HG03460 (cell line): ENCODE results near the gene APCDD1.
"Not testable (repeated sequence)": the region's sequence is repeated elsewhere in the genome, so short reads cannot be mapped to it uniquely, and the experiment has no call there.

Source experiments
- ATAC-seq: cut with Tn5 transposase; IDR thresholded peaks from one replicate; pipeline ENCODE4 v1.9.1; 2021; ENCODE audit not compliant: unreplicated experiment

APCDD1 gene

GRCh38 chr18:10487154-10487553, 32.7 kb downstream of the APCDD1 start:
- no peak for ATAC-seq

- no peak for ATAC-seq
Observed at GRCh38 chr18:10488017-10488416, 33.6 kb downstream of the APCDD1 start.

GRCh38 chr18:10490401-10491165, 36.1 kb downstream of the APCDD1 start:
- ATAC-seq, result peak; percentile 96

- no peak for ATAC-seq
Observed at GRCh38 chr18:10495936-10496335, 41.5 kb downstream of the APCDD1 start.

GRCh38 chr18:10497206-10497749, 42.8 kb downstream of the APCDD1 start:
- no peak for ATAC-seq

- ATAC-seq, result no peak
Observed at GRCh38 chr18:10499230-10499629, 44.8 kb downstream of the APCDD1 start.

- ATAC-seq, result no peak
Observed at GRCh38 chr18:10500038-10500437, 45.6 kb downstream of the APCDD1 start.

GRCh38 chr18:10504723-10505122, 50.3 kb downstream of the APCDD1 start:
- no peak for ATAC-seq

GRCh38 chr18:10505892-10506291, 51.5 kb downstream of the APCDD1 start:
- ATAC-seq, result not testable (repeated sequence)

- no peak for ATAC-seq
Observed at GRCh38 chr18:10508591-10508990, 54.2 kb downstream of the APCDD1 start.

GRCh38 chr18:10511236-10511635, 56.8 kb downstream of the APCDD1 start:
- ATAC-seq, result no peak

GRCh38 chr18:10514082-10514481, 59.6 kb downstream of the APCDD1 start:
- no peak for ATAC-seq

- ATAC-seq, result no peak
Observed at GRCh38 chr18:10514601-10515000, 60.2 kb downstream of the APCDD1 start.

GRCh38 chr18:10515456-10515855, 61.0 kb downstream of the APCDD1 start:
- no peak for ATAC-seq

GRCh38 chr18:10516078-10516477, 61.6 kb downstream of the APCDD1 start:
- no peak for ATAC-seq

GRCh38 chr18:10518595-10519255, 64.3 kb downstream of the APCDD1 start:
- no peak for ATAC-seq

GRCh38 chr18:10519366-10519765, 64.9 kb downstream of the APCDD1 start:
- no peak for ATAC-seq

- ATAC-seq, result no peak
Observed at GRCh38 chr18:10519999-10520935, 65.8 kb downstream of the APCDD1 start.

- no peak for ATAC-seq
Observed at GRCh38 chr18:10521566-10521965, 67.1 kb downstream of the APCDD1 start.

GRCh38 chr18:10522574-10522973, 68.1 kb downstream of the APCDD1 start:
- ATAC-seq, result no peak

- ATAC-seq, result no peak
Observed at GRCh38 chr18:10523544-10523943, 69.1 kb downstream of the APCDD1 start.
